NCI-H446 treated with DMSO at 0.1 percent for 48 hours (cell line): ENCODE measurements around the gene C1orf122.

ENCODE experiments used
- DNase-seq: peaks from one replicate; lab custom pipeline; 2025; lab: John Stamatoyannopoulos, UW

The C1orf122 gene

DNA sequence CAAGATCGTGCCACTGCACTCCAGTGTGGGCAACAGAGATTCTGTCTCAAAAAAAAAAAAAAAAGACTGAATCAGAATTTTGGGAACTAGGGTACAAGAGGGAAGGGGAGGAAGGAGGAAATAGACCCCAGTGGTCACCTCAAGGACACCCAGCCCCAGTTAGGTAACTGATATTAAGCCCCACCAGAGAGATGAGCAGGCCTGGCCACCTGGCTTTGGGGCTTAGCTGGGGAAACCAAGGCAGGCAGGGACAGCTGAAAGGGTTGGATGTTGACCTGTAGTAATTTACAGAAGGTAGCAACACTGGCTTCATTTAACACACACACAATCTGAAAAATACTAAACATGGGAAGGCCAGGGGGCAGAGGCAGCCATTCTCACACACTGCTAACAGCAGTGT, 5.2 kb upstream of the C1orf122 start:
- DNase-seq, result no peak

DNA sequence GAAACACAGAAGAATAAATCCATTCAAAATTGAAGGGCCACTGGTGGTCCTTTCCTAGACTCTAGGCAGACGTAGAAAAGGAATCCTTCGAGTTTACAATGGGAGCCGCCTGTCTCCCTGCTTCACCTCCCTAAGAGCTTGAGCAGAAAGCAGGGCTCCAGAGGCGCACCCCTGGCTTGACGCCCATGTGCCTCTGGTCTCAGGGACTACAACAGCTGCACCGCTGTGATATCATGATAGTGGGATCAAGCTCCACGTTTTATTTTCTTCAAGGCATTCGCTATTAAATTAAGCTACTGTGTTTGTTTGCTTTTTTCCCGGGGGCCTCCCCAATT, 403 bp upstream of the C1orf122 start:
- DNase-seq, result no peak

- peak; percentile 86 for DNase-seq
Observed at GRCh38 chr1:37808369-37809319, 1.1 kb downstream of the C1orf122 start.

DNA sequence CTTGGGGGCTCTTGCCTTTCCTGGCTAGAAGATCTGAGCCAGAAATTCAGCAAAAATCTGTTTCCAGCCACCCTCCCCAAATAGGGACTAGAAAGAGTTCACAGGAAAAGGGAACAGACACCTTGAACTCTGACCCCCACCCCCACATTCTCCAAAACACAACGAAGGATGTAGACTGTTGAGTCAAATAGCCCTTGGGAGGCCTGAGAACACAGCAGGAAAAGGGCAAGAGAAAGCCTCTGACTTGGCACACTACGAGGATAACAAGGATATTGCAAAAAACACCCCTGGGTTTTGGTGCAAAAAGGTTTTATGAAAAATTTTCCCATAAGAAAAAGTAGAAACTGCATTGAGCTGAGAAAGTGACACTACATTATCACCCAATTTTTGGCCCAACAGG, 2.4 kb downstream of the C1orf122 start:
- no peak for DNase-seq

DNA sequence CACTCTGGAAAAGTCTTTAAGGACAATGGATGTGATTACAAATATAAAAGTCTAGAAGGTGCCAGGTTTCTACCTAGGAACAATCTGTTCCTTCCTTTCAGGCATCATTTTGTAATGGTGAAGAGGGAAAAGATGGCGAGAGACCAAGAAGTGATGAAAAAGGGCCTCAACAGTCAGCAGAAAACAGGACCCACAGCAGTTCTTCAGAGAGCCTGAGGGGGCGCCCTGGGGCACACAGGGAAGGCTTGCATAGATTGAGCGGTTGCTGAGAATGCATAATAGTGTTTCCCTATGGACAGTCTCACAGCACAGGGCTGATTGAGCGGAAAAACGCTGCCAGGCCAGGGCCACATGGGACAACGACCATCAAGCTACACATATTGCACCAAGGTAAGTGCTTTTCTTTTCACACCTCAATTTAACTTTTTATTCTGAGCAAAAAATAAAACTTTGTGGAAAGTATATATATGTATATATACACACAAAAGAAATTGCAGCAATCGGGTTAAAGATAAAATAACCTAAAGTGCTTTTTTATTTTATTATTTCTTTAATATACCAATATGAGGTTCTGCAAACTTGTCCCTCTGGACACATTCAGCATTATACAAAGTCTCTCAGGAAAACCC, 3.6 kb downstream of the C1orf122 start:
- peak; percentile 45 for DNase-seq

DNA sequence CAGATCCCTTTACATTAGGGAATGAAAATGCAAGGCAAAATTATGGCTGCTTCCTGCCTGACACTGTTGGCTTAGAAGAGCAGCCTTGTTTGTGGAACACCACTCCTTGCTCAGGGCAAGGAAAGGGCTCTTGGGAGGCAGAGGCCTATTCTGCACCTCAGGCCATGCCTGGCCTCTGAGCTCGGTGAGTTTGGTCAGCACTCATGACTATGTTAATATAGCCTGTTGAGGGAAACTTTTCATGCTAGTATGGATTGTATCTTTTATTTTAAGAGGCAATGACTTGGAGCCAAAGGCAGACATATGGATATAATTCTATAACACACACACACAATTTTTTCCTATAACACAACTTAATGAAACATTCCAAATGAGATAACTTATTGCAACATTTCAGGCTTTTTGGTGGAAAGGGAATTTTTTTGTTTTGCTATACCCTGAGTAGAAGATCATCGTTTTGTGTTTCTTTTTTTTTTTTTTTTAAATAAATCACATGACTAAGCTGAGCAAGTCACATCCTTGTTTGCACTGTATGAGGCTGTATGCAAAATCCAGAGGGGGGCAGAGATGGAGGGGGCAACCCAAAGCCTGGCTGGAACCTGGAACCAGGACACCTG, 6.0 kb downstream of the C1orf122 start:
- no peak for DNase-seq

- DNase-seq, result no peak
Observed at GRCh38 chr1:37814252-37814651, 6.7 kb downstream of the C1orf122 start.

DNA sequence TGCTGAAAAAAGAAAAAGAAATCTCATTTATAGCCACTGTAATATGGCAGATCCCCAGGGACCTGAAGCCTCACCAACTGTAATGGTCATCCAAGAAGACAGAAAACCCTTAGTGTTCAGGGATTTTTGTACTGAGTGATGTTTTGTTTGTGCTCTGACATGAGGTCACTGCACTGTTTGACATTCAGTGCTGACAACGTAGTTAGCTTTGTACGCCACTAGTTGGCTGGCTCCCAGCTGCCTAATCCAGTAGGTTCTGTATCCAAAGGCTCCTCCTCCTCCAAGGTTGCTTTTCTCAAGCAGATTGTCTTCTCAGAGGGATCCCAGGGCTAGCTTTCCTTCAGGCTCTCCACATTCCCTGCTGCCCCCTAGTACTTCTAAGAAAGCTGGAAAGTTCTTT, 9.9 kb downstream of the C1orf122 start:
- no peak for DNase-seq

DNA sequence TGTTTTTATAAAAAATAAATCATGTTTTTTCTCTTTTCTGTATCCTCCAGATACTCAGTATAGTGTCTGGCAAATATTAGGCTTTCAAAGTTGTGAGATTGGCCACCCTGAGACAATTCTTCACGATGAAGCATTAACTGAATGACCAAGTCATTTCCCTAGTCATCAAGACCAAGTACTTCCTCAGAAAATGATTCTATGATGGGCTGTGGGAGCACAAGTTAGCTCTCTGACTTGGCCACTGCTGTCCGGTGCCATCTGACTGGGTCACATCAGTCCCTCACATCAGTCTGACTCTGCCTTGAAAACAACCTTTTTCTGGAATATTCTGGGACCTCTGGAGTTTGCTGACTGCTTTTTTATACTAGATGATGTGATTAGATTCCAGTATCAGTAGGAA, 13.9 kb downstream of the C1orf122 start:
- no peak for DNase-seq

GRCh38 chr1:37822906-37823815, 15.6 kb downstream of the C1orf122 start:
- DNase-seq, result no peak

DNA sequence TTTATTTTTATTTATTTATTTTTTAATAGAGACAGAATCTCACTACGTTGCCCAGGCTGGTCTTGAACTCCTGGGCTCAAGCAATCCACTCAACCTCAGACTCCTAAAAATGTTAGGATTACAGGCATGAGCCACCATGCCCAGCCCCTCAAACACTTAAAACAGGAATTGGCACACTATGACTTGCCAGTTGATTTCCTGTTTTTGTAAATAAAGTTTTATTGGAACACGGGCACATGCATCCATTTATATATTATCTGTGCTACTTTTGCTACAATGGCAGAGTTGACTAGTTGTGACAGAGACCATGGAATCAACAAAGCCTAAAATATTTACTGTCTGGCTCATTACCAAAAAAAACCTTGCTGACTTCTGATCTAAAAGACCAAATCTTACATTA, 16.4 kb downstream of the C1orf122 start:
- DNase-seq, result no peak

DNA sequence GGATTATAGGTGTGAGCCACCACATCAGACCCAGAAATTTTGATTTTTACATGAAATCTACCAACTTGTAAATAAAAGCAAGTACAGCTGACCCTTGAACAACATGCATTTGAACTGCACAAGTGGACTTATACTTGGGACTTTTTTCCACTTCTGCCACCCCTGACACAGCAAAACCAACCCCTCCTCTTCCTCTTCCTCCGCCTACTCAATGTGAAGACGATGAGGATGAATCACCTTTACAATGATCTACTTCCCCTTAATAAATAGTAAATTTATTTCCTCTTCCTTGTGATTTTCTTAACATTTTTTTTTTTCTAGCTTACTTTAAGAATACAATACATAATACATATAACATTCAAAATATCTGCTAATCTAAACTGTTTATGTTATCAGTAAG, 17.9 kb downstream of the C1orf122 start:
- DNase-seq, result no peak

- no peak for DNase-seq
Observed at GRCh38 chr1:37828410-37829074, 21.0 kb downstream of the C1orf122 start.

GRCh38 chr1:37831109-37831508, 23.5 kb downstream of the C1orf122 start:
- no peak for DNase-seq

DNA sequence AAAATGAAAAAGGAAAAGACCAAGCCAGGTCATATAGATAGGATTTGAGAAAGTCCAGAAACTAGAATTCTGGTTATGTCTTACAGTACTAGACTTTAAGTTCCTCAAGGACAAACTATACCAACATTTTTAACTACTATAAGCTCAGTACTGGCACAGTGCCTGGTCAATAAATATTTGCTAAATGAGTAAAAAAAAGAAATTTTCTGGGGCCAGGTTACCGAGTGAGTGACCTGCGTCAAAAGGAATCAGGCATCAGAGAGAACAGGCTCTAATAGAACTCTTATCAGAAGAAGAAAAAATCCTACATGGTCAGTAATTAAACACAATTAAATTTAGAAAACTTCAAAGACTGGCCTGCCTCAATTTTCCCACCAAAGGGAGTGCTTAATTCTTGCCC, 24.2 kb downstream of the C1orf122 start:
- DNase-seq, result no peak

- DNase-seq, result no peak
Observed at GRCh38 chr1:37836788-37837187, 29.2 kb downstream of the C1orf122 start.

- no peak for DNase-seq
Observed at GRCh38 chr1:37839676-37840075, 32.1 kb downstream of the C1orf122 start.

- DNase-seq, result no peak
Observed at GRCh38 chr1:37840711-37841110, 33.1 kb downstream of the C1orf122 start.

DNA sequence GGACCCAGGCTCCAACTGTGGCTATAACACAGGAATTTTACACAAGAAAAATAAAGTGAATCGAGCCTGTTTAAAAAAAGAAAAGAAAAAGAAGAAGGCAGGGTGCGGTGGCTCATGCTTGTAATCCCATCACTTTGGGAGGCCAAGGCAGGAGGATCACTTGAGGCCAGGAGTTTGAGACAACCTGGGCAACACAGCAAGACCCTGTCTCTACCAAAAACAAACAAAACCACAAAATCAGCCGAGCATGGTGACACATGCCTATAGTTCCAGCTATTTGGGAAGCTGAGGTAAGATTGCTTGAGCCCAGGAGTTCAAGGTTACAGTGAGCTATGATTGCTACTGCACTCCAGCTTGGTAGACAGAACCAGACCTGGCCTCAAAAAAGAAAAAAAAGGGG, 34.1 kb downstream of the C1orf122 start:
- no peak for DNase-seq

- DNase-seq, result no peak
Observed at GRCh38 chr1:37844536-37844935, 36.9 kb downstream of the C1orf122 start.

DNA sequence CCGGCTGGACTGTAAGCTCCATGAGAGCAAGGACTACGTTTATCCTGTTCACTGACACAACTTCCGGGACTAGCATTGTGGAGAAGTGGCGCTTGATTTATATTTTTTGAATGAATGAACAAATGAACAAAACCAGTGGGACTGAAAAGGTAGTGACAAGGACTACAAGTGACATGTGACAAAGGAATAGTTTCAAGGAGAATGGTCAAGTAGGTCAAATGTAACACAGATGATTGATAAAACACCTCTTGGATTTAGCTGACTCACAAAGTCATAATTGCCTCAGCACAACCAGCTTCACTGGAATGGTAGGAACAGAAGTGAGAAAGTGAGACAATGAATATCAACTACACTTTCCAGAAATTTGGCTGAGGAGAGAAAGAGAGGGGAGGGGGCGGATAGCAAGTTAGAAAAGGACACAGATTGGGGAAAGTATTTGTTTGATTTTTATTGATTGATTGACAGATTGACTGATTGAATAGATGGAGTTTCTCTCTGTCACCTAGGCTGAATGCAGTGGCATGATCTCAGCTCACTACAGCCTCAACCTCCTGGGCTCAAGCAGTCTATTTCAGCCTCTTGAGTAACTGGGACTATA, 37.6 kb downstream of the C1orf122 start:
- no peak for DNase-seq
